IPS DF 19.7 (cell line): ENCODE data around the gene MBOAT2.

Experiments used
- DNase-seq: peaks from one replicate; pipeline ENCODE4 v3.0.0-alpha.2; 2013; ENCODE audit warnings: low read depth, low spot score

MBOAT2 gene

GRCh38 chr2:8858910-8859309 is 144.6 kb downstream of the MBOAT2 start:
- no peak for DNase-seq

- DNase-seq: no peak
Measured at GRCh38 chr2:8858264-8858663, 145.2 kb downstream of the MBOAT2 start.

GRCh38 chr2:8857709-8858108 is 145.8 kb downstream of the MBOAT2 start:
- no peak for DNase-seq

- DNase-seq: no peak
Measured at GRCh38 chr2:8856176-8856575, 147.3 kb downstream of the MBOAT2 start.

- DNase-seq: no peak
Measured at GRCh38 chr2:8855010-8855409, 148.5 kb downstream of the MBOAT2 start.

GRCh38 chr2:8853426-8853825 is 150.1 kb downstream of the MBOAT2 start:
- DNase-seq: no peak

- DNase-seq: no peak
Measured at GRCh38 chr2:8851811-8852560, 151.5 kb downstream of the MBOAT2 start.

GRCh38 chr2:8850845-8851487 is 152.5 kb downstream of the MBOAT2 start:
- DNase-seq: no peak

GRCh38 chr2:8849327-8849726 is 154.2 kb downstream of the MBOAT2 start:
- DNase-seq: no peak

- DNase-seq: no peak
Measured at GRCh38 chr2:8848328-8849100, 155.0 kb downstream of the MBOAT2 start.

- DNase-seq: no peak
Measured at GRCh38 chr2:8847400-8847799, 156.1 kb downstream of the MBOAT2 start.

- no peak for DNase-seq
Measured at GRCh38 chr2:8841932-8842331, 161.6 kb downstream of the MBOAT2 start.

GRCh38 chr2:8840475-8841091 is 162.9 kb downstream of the MBOAT2 start:
- DNase-seq: no peak

- no peak for DNase-seq
Measured at GRCh38 chr2:8839189-8839965, 164.1 kb downstream of the MBOAT2 start.

GRCh38 chr2:8837795-8838140 is 165.7 kb downstream of the MBOAT2 start:
- DNase-seq: no peak

- peak; percentile 7 for DNase-seq
Measured at GRCh38 chr2:8836971-8837794, 166.3 kb downstream of the MBOAT2 start, which contains the start of gene KIDINS220. TSS of gene KIDINS220 (minus strand) at chr2:8837613. CDS start at chr2:8827093, 10,520 bp downstream.

- no peak for DNase-seq
Measured at GRCh38 chr2:8835279-8835678, 168.2 kb downstream of the MBOAT2 start.

GRCh38 chr2:8833853-8834252 is 169.6 kb downstream of the MBOAT2 start:
- DNase-seq: no peak

GRCh38 chr2:8831516-8831915 is 172.0 kb downstream of the MBOAT2 start:
- DNase-seq: no peak

GRCh38 chr2:8827729-8828128 is 175.8 kb downstream of the MBOAT2 start:
- no peak for DNase-seq
